Endometrial microvascular endothelial cells (primary cell): ENCODE data around the gene TRIM37. TPM values are rescaled to one million over a fixed set of nuclear protein-coding genes. Genes with fewer than 3 reads are reported as not detected.
"Not testable (repeated sequence)": the region's sequence is repeated elsewhere in the genome, so short reads cannot be mapped to it uniquely, and the experiment has no call there.

Experiments used
- in situ Hi-C: cut with HindIII; loops from 2 replicates; pipeline ENCODE4 v1.10.0; 2017; ENCODE audit warnings: low sequenced_read_pairs, low pct_unique_long_range_greater_than_20kb; ENCODE audit errors: inconsistent ontology term
- total RNA-seq: library from RNA; depleted of rRNA; stranded (reverse); fragments of >200 nt; gene quantifications from one replicate; pipeline ENCODE4 v1.2.3, GENCODE V29; 2015; ENCODE audit errors: inconsistent ontology term

Gene TRIM37
- total RNA-seq, 1 donor from 2014 or later: 63.7 TPM

- in situ Hi-C loops: no loop called here
Measured at GRCh38 chr17:58969156-58969555, 137.5 kb downstream of the TRIM37 start.

GRCh38 chr17:58968426-58969061 lies 138.1 kb downstream of the TRIM37 start:
- in situ Hi-C loops: no loop called here

- in situ Hi-C loops: no loop called here
Measured at GRCh38 chr17:58966208-58966607, 140.5 kb downstream of the TRIM37 start.

GRCh38 chr17:58965221-58965620 lies 141.5 kb downstream of the TRIM37 start:
- in situ Hi-C loops: no loop called here

GRCh38 chr17:58960068-58960467 lies 146.6 kb downstream of the TRIM37 start:
- in situ Hi-C loops: no loop called here

GRCh38 chr17:58957725-58958073 lies 149.0 kb downstream of the TRIM37 start:
- in situ Hi-C loops: not testable (repeated sequence)

- in situ Hi-C loops: no loop called here
Measured at GRCh38 chr17:58956997-58957724, 149.5 kb downstream of the TRIM37 start.

- in situ Hi-C loops: not testable (repeated sequence)
Measured at GRCh38 chr17:58954358-58954757, 152.3 kb downstream of the TRIM37 start.

GRCh38 chr17:58947824-58948223 lies 158.9 kb downstream of the TRIM37 start:
- in situ Hi-C loops: no loop called here

GRCh38 chr17:58947411-58947810 lies 159.3 kb downstream of the TRIM37 start:
- in situ Hi-C loops: no loop called here

- in situ Hi-C loops: no loop called here
Measured at GRCh38 chr17:58944166-58944565, 162.5 kb downstream of the TRIM37 start.

GRCh38 chr17:58936295-58936694 lies 170.4 kb downstream of the TRIM37 start:
- in situ Hi-C loops: no loop called here

- in situ Hi-C loops: no loop called here
Measured at GRCh38 chr17:58932956-58933355, 173.7 kb downstream of the TRIM37 start.

Other genes with a start within 250 kb of the TRIM37 start
- gene SKA2, start 48.3 kb upstream of the TRIM37 start, total RNA-seq: 105 TPM
- 54.0 TPM for gene PRR11, start 48.9 kb upstream of the TRIM37 start, total RNA-seq
- gene SMG8, start 103.2 kb upstream of the TRIM37 start, total RNA-seq: 21.2 TPM
- gene GDPD1, start 113.6 kb upstream of the TRIM37 start, total RNA-seq: 6.4 TPM
- 15.0 TPM for gene YPEL2, start 224.8 kb upstream of the TRIM37 start, total RNA-seq